Stimulated activated CD4-positive, alpha-beta T cell treated with anti-CD3 and anti-CD28 coated beads, Interleukin-4, amount 100 ng/mL, for 4 hours (primary cell): ENCODE results near the gene KRTAP6-2.

ENCODE experiments used
- DNase-seq, 2 experiments: peaks; one replicate each; pipeline ENCODE4 v3.0.0-alpha.2; 2020

The KRTAP6-2 gene

DNA sequence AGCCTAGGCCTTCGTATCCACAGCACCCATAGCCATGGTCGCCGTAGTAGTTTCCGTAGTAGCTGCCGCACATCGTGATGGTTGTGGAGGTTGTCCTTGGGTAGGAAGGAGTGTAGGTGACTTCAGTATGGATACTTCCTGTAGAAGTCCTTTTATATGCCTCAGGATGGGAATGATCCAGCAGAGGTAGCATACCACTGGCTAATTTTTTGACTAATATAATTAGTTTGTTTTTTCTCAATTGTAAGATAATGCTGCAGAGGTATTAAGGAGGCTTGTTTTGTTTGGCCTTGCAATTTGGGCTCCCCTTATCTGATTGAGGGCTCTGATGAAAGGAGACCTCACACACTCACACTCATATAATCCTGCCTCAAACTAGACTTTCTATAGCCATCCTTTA, at the start of gene KRTAP6-2:
Gene KRTAP6-2, minus strand, starts transcription at position 101 of the 400 bp plus-strand sequence. Its CDS starts 28 bp downstream, at position 73.
- DNase-seq: no peak

GRCh38 chr21:30646904-30647414, 48.3 kb upstream of the KRTAP6-2 start:
- no peak for DNase-seq

DNA sequence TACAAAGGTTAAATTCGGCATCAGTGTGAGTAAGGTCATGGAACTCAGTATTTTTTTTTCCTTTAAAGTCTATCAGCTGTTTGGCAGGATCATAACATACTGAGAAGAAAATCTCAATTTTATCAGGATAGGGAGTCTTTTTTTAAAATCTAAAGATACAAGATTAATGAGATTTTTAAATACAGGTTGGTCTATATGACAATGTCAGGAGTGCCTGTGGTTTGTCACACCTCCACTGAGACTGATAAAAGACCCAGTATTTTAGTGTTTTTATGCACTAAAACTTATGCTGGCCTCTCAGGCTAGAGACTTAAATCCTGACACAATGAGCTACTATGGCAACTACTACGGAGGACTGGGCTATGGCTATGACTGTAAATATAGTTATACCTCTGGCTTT, 43.9 kb upstream of the KRTAP6-2 start, which contains the start of gene KRTAP20-3:
Gene KRTAP20-3, plus strand, starts transcription at position 301 of the 400 bp plus-strand sequence.
- DNase-seq: no peak

DNA sequence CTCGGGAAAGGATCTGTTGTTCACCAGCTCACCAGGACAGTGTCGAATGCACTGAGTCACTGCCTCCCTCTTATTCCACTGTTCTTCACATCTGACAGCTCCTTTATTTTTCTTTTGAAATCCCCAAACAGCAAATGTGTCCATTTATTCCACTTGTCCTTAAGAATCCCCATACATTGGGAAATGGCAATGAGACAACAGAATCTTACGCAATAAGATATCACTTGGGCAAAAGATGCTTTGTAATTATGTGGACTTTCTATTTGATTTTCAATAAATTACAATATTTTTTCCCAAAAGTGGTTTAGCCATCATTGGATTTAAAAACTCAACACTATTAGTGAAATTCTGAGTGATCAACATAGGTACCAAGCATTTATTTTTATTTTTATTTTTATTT, 40.0 kb upstream of the KRTAP6-2 start:
- no peak for DNase-seq

DNA sequence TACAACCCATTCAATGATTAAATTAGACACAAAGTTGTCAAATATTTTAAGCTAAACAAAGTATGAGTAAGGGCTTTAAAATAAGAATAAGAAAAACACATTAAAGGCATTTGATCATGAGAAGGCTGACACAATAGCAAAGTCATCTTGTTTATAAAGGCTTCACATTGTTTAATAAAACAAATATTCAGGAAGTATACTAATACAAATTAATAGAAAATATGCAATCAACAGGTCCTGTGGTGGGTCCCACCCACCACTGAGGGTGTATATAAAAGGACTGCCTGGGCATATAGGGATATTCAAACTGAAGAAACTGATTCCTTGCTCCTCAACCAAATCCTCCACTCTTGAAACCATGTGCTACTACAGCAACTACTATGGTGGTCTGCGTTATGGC, 36.2 kb upstream of the KRTAP6-2 start, which contains the start of gene KRTAP20-2:
Gene KRTAP20-2, plus strand, starts transcription at position 301 of the 400 bp plus-strand sequence. Its CDS starts 58 bp downstream, at position 359.
- no peak for DNase-seq

DNA sequence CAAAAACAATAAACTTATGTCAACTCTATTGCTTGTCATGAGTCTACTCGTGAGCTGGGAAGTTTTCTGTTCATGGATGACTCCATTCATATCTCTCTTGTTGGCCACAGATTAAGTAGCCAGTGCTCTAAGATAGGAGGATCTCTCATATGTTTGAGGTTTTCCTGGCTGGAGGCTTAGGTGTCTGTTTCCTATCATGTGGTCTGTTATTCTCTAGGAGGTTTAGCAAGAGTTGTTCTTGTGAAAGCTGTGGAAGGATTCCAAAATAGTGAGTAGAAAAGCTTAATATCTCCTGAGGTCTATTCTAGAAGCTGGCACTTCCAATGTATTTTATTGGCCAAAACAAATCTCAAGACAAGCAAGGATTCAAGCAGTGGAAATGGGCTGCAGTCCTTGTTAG, 30.5 kb upstream of the KRTAP6-2 start:
- DNase-seq: no peak

GRCh38 chr21:30628109-30628508, 29.4 kb upstream of the KRTAP6-2 start:
- no peak for DNase-seq

DNA sequence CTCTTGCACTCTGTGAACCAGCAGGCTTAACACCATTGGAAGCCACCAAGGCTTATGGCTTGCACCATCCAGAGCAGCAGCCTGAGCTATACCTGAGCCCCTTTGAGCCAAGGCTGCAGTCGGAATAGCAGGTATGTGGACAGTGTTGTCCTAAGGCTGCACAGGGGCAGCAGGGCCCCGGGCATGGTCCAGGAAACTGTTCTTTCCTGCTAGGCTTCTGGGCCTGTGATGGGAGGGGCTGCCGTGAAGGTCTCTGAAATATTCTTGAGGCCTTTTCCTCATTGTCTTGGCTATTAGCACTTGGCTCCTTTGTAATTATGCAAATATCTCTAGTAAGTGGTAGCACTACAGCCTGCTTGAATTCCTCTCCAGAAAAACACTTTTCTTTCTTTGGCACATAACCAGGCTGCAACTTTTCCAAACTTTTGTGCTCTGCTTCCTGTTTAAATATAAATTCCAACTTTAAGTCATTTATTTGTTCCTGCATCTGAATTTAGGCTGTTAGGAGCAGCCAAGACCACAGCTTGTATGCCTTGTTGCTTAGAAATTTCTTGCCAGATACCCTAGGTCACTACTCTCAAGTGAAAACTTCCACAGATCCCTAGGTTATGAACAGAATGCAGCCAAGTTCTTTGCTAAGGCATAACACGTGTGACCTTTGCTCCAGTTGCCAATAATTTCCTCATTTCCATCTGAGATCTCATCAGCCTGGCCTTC, 26.9 kb upstream of the KRTAP6-2 start:
- no peak for DNase-seq

GRCh38 chr21:30623362-30623761, 24.7 kb upstream of the KRTAP6-2 start:
- DNase-seq: no peak

- no peak for DNase-seq
Measured at GRCh38 chr21:30620522-30620921, 21.8 kb upstream of the KRTAP6-2 start, which contains the start of gene KRTAP20-4. TSS of gene KRTAP20-4 (plus strand) at chr21:30620627.

DNA sequence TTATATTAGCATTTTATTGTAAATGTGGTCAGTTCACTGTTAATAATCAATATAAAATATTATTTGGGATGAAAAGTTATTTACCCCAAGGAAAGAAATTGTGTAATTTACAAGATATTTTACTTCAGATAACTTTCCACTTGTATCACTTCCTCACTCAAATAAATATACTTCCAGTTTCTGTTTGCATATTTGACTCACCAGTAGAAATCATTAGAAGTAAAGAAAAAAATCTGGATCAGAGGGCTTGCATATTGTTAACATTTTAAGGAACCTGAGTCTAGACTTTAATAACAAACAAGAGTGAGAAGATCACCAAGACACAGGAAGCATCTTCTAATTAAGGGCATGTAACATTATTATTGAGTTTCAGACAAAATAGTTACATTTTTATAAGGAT, 21.4 kb upstream of the KRTAP6-2 start:
- DNase-seq: no peak

GRCh38 chr21:30616125-30616524, 17.4 kb upstream of the KRTAP6-2 start, which contains the start of gene KRTAP20-1:
TSS of gene KRTAP20-1 (plus strand) at chr21:30616425. CDS start at chr21:30616455, 30 bp downstream.
- DNase-seq: no peak

GRCh38 chr21:30615199-30615598, 16.5 kb upstream of the KRTAP6-2 start:
- no peak for DNase-seq

GRCh38 chr21:30613836-30614235, 15.1 kb upstream of the KRTAP6-2 start, which contains the start of gene KRTAP6-1:
TSS of gene KRTAP6-1 (minus strand) at chr21:30613930. CDS start at chr21:30613904, 26 bp downstream.
- no peak for DNase-seq

DNA sequence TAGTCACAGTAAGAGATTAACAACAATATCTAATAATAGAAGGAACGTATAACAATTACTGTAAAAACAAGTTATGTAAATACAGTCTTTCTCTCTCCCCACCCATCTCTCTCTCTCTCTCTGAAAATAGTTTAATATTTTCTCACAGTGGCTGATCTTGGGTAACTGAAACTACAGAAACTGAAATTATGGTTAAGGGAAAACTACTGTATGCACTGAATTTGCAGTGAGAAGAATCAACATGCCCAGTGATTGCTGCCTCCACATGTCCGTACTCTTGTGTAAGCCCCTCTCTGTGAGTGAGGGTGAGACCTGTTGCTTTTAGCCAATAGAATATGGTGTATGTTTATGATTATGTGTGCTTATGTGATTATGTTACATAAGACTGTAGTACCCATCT, 13.4 kb upstream of the KRTAP6-2 start:
- DNase-seq: no peak

DNA sequence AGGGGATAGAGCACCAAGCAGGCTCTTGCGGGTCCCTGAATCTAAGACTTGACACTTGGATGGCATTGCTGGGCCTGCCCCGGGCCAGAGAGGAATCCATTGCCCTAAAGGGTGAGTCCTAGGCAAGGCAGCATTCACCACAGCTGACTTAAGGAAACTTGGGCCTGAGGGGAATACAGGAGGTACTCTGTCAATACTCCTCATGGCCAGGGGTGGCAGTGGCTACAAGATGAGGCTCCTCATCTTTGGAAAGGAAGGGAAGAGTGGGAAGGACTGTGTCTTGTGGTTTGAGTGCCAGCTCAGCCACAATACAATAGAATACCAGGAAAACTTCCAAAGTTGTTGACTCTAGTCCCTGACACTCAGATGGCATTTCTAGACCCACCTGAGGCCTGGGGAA, 7.3 kb upstream of the KRTAP6-2 start:
- DNase-seq: no peak

DNA sequence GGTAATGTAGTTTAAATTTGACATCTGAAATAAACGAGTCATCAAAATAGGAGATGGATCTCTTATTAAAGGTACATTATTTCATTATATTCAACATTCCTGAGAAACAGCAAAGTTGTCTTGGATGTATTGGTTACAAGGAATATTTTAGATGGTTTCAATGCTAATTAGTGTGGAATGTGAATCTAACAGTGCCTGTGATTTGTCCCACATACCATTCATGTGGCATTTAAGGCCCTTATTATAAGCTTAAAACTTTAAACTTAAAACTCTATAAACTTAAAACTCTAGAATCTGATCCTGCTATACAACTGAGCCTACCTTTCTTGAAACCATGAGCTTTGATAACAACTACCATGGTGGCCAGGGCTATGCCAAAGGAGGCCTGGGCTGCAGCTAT, 2.1 kb upstream of the KRTAP6-2 start, which contains the start of gene KRTAP22-1:
Gene KRTAP22-1, plus strand, starts transcription at position 301 of the 400 bp plus-strand sequence.
- no peak for DNase-seq

GRCh38 chr21:30592140-30592539, 6.6 kb downstream of the KRTAP6-2 start, which contains the start of gene KRTAP6-3:
TSS of gene KRTAP6-3 (plus strand) at chr21:30592440. CDS start at chr21:30592446, 6 bp downstream.
- no peak for DNase-seq

DNA sequence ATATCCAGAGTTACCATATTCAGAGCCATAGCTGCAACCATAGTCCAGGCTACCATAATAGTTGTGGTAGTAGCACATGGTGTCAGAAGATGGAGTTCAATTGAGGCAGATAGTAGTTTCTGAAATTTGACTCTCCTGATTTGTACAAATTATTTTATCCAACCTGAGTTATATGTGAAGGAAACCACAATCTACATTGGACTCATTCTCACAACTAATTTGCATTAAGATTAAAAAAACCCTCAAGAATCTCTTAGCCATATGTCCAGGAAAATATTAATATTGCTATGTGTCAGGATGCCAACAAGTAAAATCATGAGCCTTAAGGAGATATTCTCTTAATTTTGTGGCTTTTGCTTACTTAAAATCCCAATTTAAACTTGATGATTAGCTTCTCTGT, 8.4 kb downstream of the KRTAP6-2 start, which contains the start of gene KRTAP22-2:
Gene KRTAP22-2, minus strand, starts transcription at position 101 of the 400 bp plus-strand sequence.
- DNase-seq: no peak

DNA sequence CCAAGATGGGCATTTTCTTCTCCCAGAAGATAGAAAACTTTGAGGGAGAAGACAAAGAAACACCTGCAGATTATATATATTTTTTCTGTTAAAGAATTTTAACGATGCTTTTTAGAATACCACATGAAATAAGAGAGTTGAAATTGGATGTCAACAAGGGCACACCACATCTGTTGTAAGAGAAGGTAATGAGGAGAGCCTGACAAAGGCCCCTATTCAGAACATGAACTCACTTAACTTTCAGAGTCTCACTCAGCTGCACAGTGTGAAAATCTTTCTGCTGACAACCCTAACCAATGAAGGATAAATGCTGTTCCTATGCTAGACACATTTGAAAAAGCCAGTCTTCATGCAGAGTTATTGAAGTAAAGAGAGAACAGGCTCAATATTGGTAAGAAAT, 15.8 kb downstream of the KRTAP6-2 start:
- no peak for DNase-seq

DNA sequence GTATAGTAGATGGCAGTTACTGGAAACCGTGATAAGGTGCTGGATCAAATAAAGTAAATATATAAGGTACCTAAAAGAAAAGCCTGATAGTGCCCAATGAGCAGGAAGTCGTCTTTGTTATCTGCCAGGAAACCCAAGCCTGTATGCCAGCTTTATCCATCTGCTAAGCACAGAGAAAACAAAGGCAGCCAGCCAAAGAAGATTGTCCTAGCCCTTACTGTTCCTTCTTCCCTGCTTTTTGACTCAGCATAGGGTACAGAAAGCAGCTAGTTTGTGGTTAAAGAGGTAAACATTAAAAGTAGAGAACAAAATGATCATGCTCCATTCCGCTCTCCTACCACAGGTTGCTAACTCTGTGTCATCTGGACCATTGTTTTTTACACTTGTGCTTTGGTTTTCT, 18.6 kb downstream of the KRTAP6-2 start:
- no peak for DNase-seq

- no peak for DNase-seq
Measured at GRCh38 chr21:30579346-30579745, 19.4 kb downstream of the KRTAP6-2 start.

DNA sequence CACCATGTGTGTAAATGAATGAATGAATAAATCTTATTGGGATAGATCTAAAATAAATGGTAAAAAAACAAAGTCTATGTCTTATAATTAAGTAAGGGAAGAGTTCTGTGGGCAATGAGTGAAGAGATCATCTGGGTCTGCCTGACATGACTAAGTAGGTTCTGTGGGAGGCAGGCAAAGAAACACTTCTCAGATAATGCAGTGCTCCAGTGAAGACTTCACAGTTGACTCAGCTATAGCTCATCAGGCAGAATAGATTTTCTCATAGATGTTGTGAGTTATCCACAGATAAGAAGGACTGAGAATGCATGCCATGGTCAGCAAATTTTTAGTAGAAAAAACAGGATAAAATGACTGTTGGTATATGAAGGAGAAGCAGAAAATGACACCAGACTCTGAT, 20.9 kb downstream of the KRTAP6-2 start:
- DNase-seq: no peak

DNA sequence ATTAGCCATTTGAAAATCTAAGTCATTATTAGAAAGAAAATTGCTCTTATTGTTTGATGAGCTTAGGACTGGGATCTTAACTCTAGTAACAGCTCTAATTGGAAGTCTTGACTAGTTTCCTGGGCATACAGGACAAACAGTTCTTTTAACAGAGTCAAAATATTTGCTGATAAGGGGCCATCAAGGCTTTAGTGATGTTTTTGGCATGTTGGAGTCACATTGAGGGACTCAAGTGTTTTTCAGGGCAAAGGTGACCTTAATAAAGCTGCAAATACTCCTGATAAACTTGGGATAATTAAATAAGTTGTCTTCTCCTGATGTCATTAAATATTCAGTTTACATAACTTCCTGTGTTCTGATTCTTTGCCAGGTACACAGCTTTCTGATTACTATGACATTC, 31.1 kb downstream of the KRTAP6-2 start:
- no peak for DNase-seq
